HepG2 (cell line): ENCODE measurements around the gene TNIP1. TPM values are rescaled to one million over a fixed set of nuclear protein-coding genes. Genes with fewer than 3 reads are reported as not detected.

Experiments
- ATAC-seq: fragments of 200-7000 bp; cut with Tn5 transposase; 3 replicates; pipeline ENCODE4 v1.9.1; 2020; ENCODE audit warnings: mild to moderate bottlenecking, moderate library complexity
- BruUV-seq: library from RNA; stranded (reverse); fragments of 400-500 nt; replicated peaks from 2 replicates; lab custom pipeline; 2021; lab: Mats Ljungman, UMichigan
- CTCF ChIA-PET: fragments of 300-600 bp; formaldehyde crosslinking; extraction: SDS; loops from one replicate; lab custom pipeline; 2021; ENCODE audit warnings: low total read pairs, inconsistent platforms, low intra/inter-chr PET ratio; lab: Yijun Ruan, JAX
- POLR2A ChIA-PET: fragments of 350-600 bp; sonication (Branson Sonifier 250); formaldehyde crosslinking; loops from one replicate; lab custom pipeline; 2020; ENCODE audit warnings: antibody characterized with exemption, inconsistent platforms; lab: Yijun Ruan, JAX
- DNase-seq: peaks from one replicate; pipeline ENCODE4 v3.0.0-alpha.2; 2015; ENCODE audit warnings: low spot score
- FAIRE-seq: peaks from 3 replicates; lab custom pipeline; 2011; peaks lifted over from hg19 to GRCh38; lab: Jason Lieb, UNC
- H2AFZ ChIP-seq: one replicate; pipeline ENCODE4 v1.6.1; 2011; ENCODE audit warnings: low read length, inconsistent platforms
- H3K27ac ChIP-seq: fragments of 300-600 bp; 3 replicates; pipeline ENCODE4 v1.8.0; 2011; ENCODE audit warnings: mixed run types, mild to moderate bottlenecking, mixed read lengths, low read length, inconsistent platforms; ENCODE audit not compliant: insufficient read depth; ENCODE audit errors: extremely low read length
- H3K27me3 ChIP-seq, 2 experiments: fragments of 200-600 bp in 1 of 2; 2 replicates in 1 of 2; 3 replicates in 1 of 2; pipeline versions ENCODE4 v1.6.0 to v1.8.0; 2011; ENCODE audit warnings: low read length in 2 of 2, mild to moderate bottlenecking in 2 of 2, moderate library complexity in 2 of 2, inconsistent platforms in 1 of 2; ENCODE audit not compliant: insufficient read depth in 2 of 2, control insufficient read depth in 1 of 2
- H3K36me3 ChIP-seq, 2 experiments: fragments of 200-600 bp in 1 of 2; replicated peaks in 1 of 2; 2 replicates in 1 of 2; 3 replicates in 1 of 2; pipeline versions ENCODE4 v1.5.1 to v1.8.0; 2011; ENCODE audit warnings: low read length in 2 of 2, inconsistent platforms in 1 of 2; ENCODE audit not compliant: insufficient read depth in 2 of 2, control insufficient read depth in 1 of 2
- H3K4me1 ChIP-seq: 2 replicates; pipeline ENCODE4 v1.5.1; 2012; ENCODE audit warnings: low read length, inconsistent platforms; ENCODE audit not compliant: insufficient read depth
- H3K4me2 ChIP-seq: 2 replicates; pipeline ENCODE4 v1.6.0; 2011; ENCODE audit warnings: low read depth, low read length, inconsistent platforms
- H3K4me3 ChIP-seq, 3 experiments: fragments of 200-600 bp in 1 of 3; sonication (generic), shearing (Covaris generic) in 1 of 3; replicated peaks in 1 of 3; 2 replicates each; pipeline ENCODE4 v1.5.1; 2011 to 2016; ENCODE audit warnings: low read length in 3 of 3, inconsistent platforms in 2 of 3, low read depth in 2 of 3, mild to moderate bottlenecking in 2 of 3, control low read depth in 1 of 3, mixed read lengths in 1 of 3; ENCODE audit not compliant: insufficient read depth in 1 of 3
- H3K79me2 ChIP-seq: one replicate; pipeline ENCODE4 v1.6.1; 2011; ENCODE audit warnings: low read length, inconsistent platforms; ENCODE audit not compliant: insufficient read depth
- H3K9ac ChIP-seq: 2 replicates; pipeline ENCODE4 v1.6.0; 2011; ENCODE audit warnings: mild to moderate bottlenecking, low read depth, low read length, inconsistent platforms; ENCODE audit not compliant: insufficient read depth
- H3K9me3 ChIP-seq: 2 replicates; pipeline ENCODE4 v1.5.1; 2012; ENCODE audit warnings: mild to moderate bottlenecking, low read length
- H4K20me1 ChIP-seq: 2 replicates; pipeline ENCODE4 v1.6.0; 2011; ENCODE audit warnings: inconsistent platforms, mild to moderate bottlenecking, low read length, moderate library complexity; ENCODE audit not compliant: insufficient read depth
- NCOR1 ChIP-seq: fragments of 200-600 bp; sonication (generic); IDR thresholded peaks from 2 replicates; pipeline ENCODE4 v1.7.0; 2017; ENCODE audit warnings: antibody characterized with exemption, low read length, borderline replicate concordance
- RAD51 ChIP-seq: fragments of 450-650 bp; IDR thresholded peaks from 2 replicates; pipeline ENCODE4 v1.6.1; 2016; ENCODE audit warnings: borderline replicate concordance
- ZBTB33 ChIP-seq: sonication (generic); formaldehyde crosslinking; IDR thresholded peaks from 2 replicates; pipeline ENCODE4 v1.4.0; 2020; ENCODE audit warnings: missing genetic modification reagents
- WGBS: methylation state at CpG from one replicate; pipeline ENCODE4 v1.1.6; 2017; ENCODE audit warnings: low lambda C conversion rate; 5-methylcytosine and 5-hydroxymethylcytosine counted together
- in situ Hi-C: cut with HindIII; loops from 2 replicates; pipeline ENCODE4 v1.10.0; 2017; ENCODE audit warnings: low pct_unique_long_range_greater_than_20kb; ENCODE audit not compliant: extremely low pct_ligation_motif_present
- intact Hi-C: fragments of 100-400 bp; cut with micrococcal nuclease; formaldehyde crosslinking; loops from one replicate; pipeline ENCODE4 v1.10.0; 2022; ENCODE audit not compliant: unreplicated experiment
- polyA plus RNA-seq, 8 experiments: library from polyadenylated mRNA; depleted of rRNA in 3 of 8; stranded (reverse) in 7 of 8; unstranded in 1 of 8; fragments of >200 nt; fragmentation: Illumina TruSeq in 4 of 8; extraction: Trizol in 4 of 8; gene quantifications; 2 replicates each; pipeline versions ENCODE4 v1.2.1 to v1.2.3, GENCODE V29; 2011 to 2016; ENCODE audit warnings: low read depth in 4 of 8, missing spikeins in 1 of 8, mixed read lengths in 1 of 8; ENCODE audit not compliant: insufficient read depth in 1 of 8
- total RNA-seq, 5 experiments: library from RNA; depleted of rRNA; stranded (reverse); fragments of >200 nt; fragmentation: Illumina TruSeq; extraction: Trizol; gene quantifications; 2 replicates each; pipeline ENCODE4 v1.2.3, GENCODE V29; 2016; ENCODE audit warnings: low read depth in 1 of 5
- TF ChIP-seq, protein P1 (sequence below): fragments of 450-650 bp; IDR thresholded peaks from 2 replicates; pipeline ENCODE4 v1.6.1; 2016

TNIP1 gene
- total and polyA plus RNA-seq, 2 of the 13 experiments (the other 11 are each of a cell fraction or from before 2014, with no cell fraction given), result 26.2 to 45.9 TPM

GRCh38 chr5:151107738-151108520 lies 27.1 kb upstream of the TNIP1 start:
- H3K4me2 ChIP-seq, result no peak overlapping the region
- no peak for ATAC-seq
- in situ Hi-C loops, result no loop called here
- ChIA-PET CTCF (no interaction called here), POLR2A (no interaction called here)
- 97% methylated on average over 10 of the region's 11 CpGs for WGBS
- peaks cover 17% of the 10 kb centered on the region for H3K4me1 ChIP-seq
- H3K27me3 ChIP-seq, result no peaks in the 10 kb centered on the region
- FAIRE-seq, result no peak
- intact Hi-C loops, result no loop called here
- TF ChIP-seq NCOR1 (no peak), RAD51 (no peak), ZBTB33 (CRISPR knock-in tag) (no peak)
- TF ChIP-seq, protein P1, sequence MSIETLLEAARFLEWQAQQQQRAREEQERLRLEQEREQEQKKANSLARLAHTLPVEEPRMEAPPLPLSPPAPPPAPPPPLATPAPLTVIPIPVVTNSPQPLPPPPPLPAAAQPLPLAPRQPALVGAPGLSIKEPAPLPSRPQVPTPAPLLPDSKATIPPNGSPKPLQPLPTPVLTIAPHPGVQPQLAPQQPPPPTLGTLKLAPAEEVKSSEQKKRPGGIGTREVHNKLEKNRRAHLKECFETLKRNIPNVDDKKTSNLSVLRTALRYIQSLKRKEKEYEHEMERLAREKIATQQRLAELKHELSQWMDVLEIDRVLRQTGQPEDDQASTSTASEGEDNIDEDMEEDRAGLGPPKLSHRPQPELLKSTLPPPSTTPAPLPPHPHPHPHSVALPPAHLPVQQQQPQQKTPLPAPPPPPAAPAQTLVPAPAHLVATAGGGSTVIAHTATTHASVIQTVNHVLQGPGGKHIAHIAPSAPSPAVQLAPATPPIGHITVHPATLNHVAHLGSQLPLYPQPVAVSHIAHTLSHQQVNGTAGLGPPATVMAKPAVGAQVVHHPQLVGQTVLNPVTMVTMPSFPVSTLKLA, result 0 out of 2 replicates have a peak, but pooled peaks have one; percentile 22
- no peak overlapping the region for H2AFZ ChIP-seq
- no peak for DNase-seq
- H3K27ac ChIP-seq, result no peak overlapping the region
- H3K9ac ChIP-seq, result no peak overlapping the region
- no peaks in the 10 kb centered on the region for H3K79me2 ChIP-seq
- no peaks in the 10 kb centered on the region for H3K9me3 ChIP-seq
- peaks cover 9 to 54% of the 10 kb centered on the region in 2 experiments for H3K36me3 ChIP-seq
- no peak overlapping the region for H3K4me3 ChIP-seq
- BruUV-seq, result no TSS peak
- H4K20me1 ChIP-seq, result no peaks in the 10 kb centered on the region
